ENCODE data around the gene ACAA2. TPM values are rescaled to one million over a fixed set of nuclear protein-coding genes. Genes with fewer than 3 reads are reported as not detected.

The ACAA2 gene
- polyA plus RNA-seq, 2 of the 4 experiments (the other 2 are of a cell fraction), result 30.9 to 47.5 TPM

DNA sequence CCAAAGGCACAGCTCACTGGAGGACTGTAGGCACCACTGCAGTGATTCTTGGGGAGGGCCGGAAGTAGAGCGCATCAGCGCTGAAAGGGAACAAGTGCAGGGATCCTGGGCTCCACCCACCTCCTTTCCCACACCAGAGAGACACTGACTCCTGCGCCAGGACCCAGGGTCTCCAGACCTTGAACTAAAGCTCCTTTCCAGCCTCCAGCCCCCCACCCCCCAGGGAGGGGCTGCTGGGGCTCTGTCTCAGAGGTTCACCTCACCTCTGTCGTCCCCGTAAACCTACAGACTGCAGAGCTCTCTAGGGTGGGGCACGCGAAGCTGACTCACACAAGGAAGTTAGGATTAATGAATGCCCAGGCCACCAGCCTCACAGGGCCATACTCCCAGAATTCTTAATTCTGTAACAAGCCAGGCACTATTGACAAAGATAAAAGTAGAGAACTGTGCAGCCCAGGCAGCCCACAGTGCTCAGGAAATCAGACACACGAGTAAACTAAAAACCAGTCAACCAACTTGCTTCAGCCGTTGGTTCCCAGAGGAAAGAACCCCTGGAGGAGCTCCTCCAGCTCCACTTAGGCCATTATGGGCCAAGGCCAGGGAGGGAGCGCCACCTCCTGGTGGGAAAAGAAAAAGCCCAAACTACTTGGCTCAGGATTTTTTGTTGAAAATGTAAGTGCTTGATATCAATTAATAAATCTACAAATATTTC lies 45.1 kb upstream of the ACAA2 start:
- TF ChIP-seq SMC3 (IDR thresholded peaks at IDR 0.05) (peak; percentile 87), RAD21 (conservative IDR thresholded peaks at IDR 0.05 in 1 of 2, IDR thresholded peaks at IDR 0.05 in 1 of 2) (peak; percentile 94 to 96), FOSL2 (IDR thresholded peaks at IDR 0.05) (0 out of 2 replicates have a peak, but pooled peaks have one; percentile 14), FOSL2 (CRISPR knock-in tag; IDR thresholded peaks at IDR 0.05) (peak; percentile 46), CBX2 (IDR thresholded peaks at IDR 0.05; ENCODE audit: borderline replicate concordance, low read depth) (no peak), ZSCAN20 (CRISPR knock-in tag; IDR thresholded peaks at IDR 0.05) (no peak), NPAS2 (CRISPR knock-in tag; IDR thresholded peaks at IDR 0.05; ENCODE audit: borderline replicate concordance) (no peak)
- TF ChIP-seq, protein P1, sequence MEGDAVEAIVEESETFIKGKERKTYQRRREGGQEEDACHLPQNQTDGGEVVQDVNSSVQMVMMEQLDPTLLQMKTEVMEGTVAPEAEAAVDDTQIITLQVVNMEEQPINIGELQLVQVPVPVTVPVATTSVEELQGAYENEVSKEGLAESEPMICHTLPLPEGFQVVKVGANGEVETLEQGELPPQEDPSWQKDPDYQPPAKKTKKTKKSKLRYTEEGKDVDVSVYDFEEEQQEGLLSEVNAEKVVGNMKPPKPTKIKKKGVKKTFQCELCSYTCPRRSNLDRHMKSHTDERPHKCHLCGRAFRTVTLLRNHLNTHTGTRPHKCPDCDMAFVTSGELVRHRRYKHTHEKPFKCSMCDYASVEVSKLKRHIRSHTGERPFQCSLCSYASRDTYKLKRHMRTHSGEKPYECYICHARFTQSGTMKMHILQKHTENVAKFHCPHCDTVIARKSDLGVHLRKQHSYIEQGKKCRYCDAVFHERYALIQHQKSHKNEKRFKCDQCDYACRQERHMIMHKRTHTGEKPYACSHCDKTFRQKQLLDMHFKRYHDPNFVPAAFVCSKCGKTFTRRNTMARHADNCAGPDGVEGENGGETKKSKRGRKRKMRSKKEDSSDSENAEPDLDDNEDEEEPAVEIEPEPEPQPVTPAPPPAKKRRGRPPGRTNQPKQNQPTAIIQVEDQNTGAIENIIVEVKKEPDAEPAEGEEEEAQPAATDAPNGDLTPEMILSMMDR (IDR thresholded peaks at IDR 0.05), result peak; percentile 88
- peak; percentile 56 to 75 for DNase-seq (ENCODE audit: low read depth in 1 of 2, low spot score in 1 of 2)
- FAIRE-seq, result no peak
- ChIA-PET CTCF (interaction anchor here (0.7 to 12.5 kb wide), 46 partner anchors 8 to 685 kb away, joined by 3 to 176 read pairs (median 4); partner anchors contain the start of gene ACAA2), POLR2A (interaction anchor here (0.9 to 1.6 kb wide), 6 partner anchors 9 to 371 kb away, joined by 3 to 7 read pairs (median 6); partner anchors contain the start of genes ACAA2 and C18orf32)
- 35% methylated on average over 7 of the region's 11 CpGs for WGBS (ENCODE audit: missing lambda C conversion rate)
- peaks cover 17% of the 10 kb centered on the region for H3K4me1 ChIP-seq
- H3K4me2 ChIP-seq, result peak overlapping the region; percentile 70
- H3K9me3 ChIP-seq, result no peaks in the 10 kb centered on the region
- peak; percentile 90 to 93 for ATAC-seq
- peak overlapping the region; percentile 83 to 91 for H3K27ac ChIP-seq
- H3K4me3 ChIP-seq, result no peak overlapping the region

DNA sequence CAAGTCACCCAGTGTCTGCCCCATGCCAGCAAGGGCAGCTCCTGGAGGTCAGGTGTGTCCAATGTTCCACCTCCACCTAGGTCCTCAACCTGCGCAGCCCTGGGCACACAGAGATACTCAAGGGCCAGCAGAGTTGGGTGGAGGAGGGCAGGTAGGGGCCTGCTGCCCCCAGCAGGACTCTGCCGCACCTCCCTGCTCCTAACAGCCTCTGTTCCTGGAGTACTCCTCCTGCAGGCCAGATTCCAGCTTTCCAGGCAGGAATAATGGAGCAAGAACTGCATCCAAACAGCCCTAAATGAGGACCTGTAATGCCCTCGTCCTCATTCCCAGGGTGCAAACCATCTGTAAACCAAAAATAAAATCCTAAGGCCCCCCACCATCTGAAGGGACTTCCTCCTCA lies 44.4 kb upstream of the ACAA2 start:
- Histone ChIP-seq H3K9me3 (no peaks in the 10 kb centered on the region), H3K4me3 (no peak overlapping the region), H3K27ac (peak overlapping the region; percentile 83 to 91), H3K4me2 (peak overlapping the region; percentile 70), H3K4me1 (peaks cover 17% of the 10 kb centered on the region)
- 90% methylated on average over 2 of the region's 3 CpGs for WGBS (ENCODE audit: missing lambda C conversion rate)
- FAIRE-seq (no peak), DNase-seq (ENCODE audit: low read depth in 1 of 2, low spot score in 1 of 2) (no peak), ATAC-seq (peak; percentile 21 to 30; a peak in 2 of 6 replicates)
- CTCF ChIA-PET, result interaction anchor here (0.9 to 12.5 kb wide), 23 partner anchors 8 to 374 kb away, joined by 3 to 176 read pairs (median 5); no protein-coding TSS in a partner anchor
- POLR2A ChIA-PET, result interaction anchor here (0.9 to 1.6 kb wide), 4 partner anchors 8 to 371 kb away, joined by 3 to 7 read pairs (median 6); partner anchors contain the start of gene C18orf32
- 0 out of 5 replicates have a peak, but pooled peaks of 1 of the 2 experiments have one; percentile 4 for TF ChIP-seq RAD21 (conservative IDR thresholded peaks at IDR 0.05 in 1 of 2, IDR thresholded peaks at IDR 0.05 in 1 of 2)
- TF ChIP-seq RFX5 (IDR thresholded peaks at IDR 0.05), result no peak
- no peak for TF ChIP-seq CBX8 (IDR thresholded peaks at IDR 0.05)
- TF ChIP-seq JUN (IDR thresholded peaks at IDR 0.05), result no peak

GRCh38 chr18:49856496-49856895 lies 43.2 kb upstream of the ACAA2 start:
- CTCF ChIA-PET, result interaction anchor here (0.8 to 12.5 kb wide), 3 partner anchors 71 to 345 kb away, joined by 3 to 176 read pairs (median 20); no protein-coding TSS in a partner anchor
- no peak for ATAC-seq
- no peak for FAIRE-seq
- Histone ChIP-seq H3K9me3 (no peaks in the 10 kb centered on the region), H3K27ac (peak overlapping the region in 1 of 2 experiments; percentile 16; a peak in 1 of 6 replicates), H3K4me2 (no peak overlapping the region), H3K4me1 (peaks cover 17% of the 10 kb centered on the region), H3K4me3 (no peak overlapping the region)
- no peak for DNase-seq (ENCODE audit: low read depth in 1 of 2, low spot score in 1 of 2)
- TF ChIP-seq SREBF2 (IDR thresholded peaks at IDR 0.05) (no peak), RCOR1 (IDR thresholded peaks at IDR 0.05; ENCODE audit: low read depth, low read length) (no peak), TFCP2L1 (CRISPR knock-in tag; IDR thresholded peaks at IDR 0.05) (no peak), USF2 (IDR thresholded peaks at IDR 0.05) (no peak), NFE2L2 (conservative IDR thresholded peaks at IDR 0.05; ENCODE audit: low read length) (no peak), RAD21 (conservative IDR thresholded peaks at IDR 0.05 in 1 of 2, IDR thresholded peaks at IDR 0.05 in 1 of 2) (no peak), EHMT2 (IDR thresholded peaks at IDR 0.05; ENCODE audit: low read depth) (no peak), BCL3 (IDR thresholded peaks at IDR 0.05) (no peak)
- WGBS (ENCODE audit: missing lambda C conversion rate), result 92% methylated on average over 5 of the region's 6 CpGs
- POLR2A ChIA-PET, result interaction anchor here (1.4 kb wide), 1 partner anchor 42 kb away, joined by 3 read pairs; no protein-coding TSS in a partner anchor

Data from A549 (cell line).